ENCODE results near the gene KAZN.

Gene KAZN

DNA sequence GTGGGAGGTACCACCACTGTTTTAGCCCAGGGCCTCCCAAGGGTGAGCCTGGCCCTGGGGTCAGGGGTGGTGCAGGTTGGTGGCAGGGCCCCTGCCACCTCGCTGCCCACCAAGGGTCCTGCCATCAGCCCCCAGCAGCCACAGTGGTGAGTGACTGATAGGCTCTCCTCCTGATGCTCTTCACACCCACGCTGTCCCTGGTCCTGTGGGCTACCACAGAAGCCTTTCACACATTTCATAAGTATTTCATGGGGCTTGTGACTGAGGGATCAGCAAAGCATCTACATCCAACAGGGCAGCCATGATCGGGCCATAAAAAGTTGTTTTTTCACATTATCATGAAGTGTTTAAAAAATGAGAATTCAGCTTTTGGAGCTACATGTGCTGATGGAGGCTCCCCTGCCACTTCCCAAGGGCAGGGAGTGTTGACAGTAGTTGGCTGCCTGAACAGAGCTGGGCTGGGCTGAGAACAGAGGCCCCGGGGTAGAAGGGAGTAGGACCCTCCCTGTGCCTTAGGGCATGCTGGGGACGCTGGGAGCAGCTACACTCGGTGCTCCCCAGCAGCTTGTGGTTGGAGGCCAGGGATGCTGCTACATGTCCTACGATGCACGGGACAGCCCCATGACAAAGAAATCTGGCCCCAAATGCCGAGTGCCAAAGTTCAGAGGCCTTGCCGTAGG, 482.0 kb downstream of the KAZN start:
- DNase-seq = no peak

DNA sequence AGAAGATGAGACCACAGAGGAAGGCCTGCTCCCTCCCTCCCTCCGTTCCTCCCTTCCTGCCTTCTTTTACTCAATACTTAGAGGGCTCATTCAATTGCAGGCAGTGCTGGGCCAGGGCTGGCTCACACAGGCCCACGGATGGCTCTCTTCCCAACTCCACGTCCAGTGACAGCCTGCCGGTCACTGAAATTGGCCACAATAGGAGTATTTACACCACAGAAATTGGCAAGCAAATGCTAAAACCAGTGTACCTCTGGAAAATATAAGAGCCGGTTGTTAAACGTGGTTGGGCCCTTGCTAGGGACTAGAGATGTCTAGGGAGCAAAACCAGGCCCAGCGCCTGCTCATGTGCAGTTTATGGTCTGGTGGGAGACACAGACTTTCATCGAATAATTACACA, 482.6 kb downstream of the KAZN start:
- DNase-seq = no peak

DNA sequence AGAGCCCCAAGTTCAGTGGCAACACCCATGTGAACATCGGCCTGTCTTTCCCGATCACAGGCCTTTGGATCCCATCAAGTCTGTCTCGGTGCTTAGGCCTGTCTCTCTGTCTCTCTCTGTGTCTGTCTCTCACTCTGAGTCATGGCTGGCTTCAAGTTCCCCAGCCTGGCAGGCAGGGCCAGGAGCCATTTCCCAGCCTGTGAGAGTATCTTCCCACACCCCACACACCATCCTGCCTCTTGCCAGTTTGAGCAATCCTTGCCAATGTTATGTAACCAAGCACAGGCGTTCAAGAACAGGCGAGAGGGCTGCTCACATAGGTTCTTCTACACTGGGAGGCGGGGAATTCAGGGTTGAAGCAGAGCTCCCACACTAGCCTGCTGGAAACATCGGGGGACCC, 485.1 kb downstream of the KAZN start:
- no peak for DNase-seq

DNA sequence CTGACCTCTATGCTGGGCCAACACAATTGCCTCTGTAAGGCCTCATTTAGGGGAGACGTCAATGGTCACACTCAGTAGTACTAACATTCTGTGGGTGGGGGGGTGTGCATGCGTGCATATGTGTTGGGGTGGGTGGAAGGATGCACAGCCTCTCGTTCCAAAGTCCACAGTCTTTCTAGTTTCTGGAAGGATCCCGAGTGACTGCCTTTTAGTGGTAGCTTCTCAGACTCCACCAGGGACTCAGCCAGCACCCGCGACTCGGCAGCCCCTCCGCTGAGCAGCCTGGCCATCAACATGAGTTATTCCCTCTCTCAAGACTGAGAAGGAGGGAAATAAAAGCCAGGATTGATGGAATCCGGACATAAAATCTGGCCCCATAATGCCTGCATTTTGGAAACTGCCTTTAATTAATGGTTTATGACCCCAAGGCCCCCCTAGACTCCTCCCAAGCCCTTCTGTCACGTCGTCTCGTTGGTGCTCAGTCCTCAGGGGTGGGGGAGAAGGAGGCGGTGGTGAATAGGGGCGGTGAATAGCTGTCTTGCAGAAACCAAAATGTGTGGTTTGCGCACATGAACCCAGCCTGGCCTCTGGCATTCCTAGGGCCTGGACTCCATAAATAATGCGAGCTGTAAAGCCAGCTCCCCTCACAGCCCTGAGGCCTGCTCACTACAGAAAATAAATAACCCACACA, 489.9 kb downstream of the KAZN start:
- DNase-seq = no peak

DNA sequence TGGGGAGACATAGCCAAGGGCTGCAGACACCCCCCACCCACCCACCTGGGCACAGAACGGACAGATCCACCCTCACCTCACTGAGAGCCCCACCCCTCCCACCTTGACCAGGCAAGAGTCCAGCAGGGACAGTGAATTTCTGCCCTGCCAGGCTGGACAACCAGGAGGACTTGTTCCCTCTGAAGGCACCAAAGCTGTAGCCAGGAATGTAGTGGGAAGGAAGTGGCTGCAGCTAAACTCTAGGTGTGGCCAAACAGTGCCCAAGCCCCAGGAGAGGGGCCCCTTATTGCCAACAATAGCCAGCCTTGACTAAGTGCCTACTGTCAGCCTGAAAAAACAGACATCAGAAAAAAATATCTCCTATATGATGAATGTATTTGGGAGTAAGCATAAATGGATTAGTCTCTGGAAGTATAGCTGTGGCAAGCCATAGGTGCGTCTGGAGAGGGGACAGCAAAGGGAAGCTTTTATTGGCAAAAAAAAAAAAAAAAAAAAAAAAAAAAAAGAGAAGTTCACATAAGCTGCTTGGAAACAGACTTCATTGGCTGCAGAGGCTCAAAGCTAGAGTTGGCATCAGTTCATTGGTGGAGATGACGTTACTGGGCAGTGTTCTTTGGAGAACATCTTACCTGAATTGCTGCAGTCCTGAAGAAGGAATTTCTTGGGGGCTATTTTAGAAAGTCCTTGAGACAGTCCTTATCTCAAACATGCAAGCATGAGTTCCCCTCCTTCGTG, 490.9 kb downstream of the KAZN start:
- no peak for DNase-seq

DNA sequence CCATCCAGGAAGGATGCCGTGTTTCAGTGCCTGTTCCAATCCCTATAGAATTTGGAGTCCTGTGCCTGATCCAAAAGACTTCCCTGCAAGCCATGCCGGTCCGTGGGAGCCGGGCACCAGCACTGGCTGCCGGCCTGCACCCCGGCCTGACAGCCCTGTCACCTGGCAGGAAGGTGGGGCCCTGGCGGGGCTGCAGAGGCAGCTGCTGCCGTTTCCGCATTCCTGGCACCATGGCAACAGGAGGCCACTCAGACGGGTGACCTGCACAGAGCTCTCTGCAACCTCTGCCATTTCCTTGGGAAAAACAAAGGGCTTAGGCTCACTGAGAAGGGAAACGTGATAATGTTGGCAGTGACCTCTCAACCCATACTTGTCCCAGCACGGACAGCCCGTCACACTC, 491.9 kb downstream of the KAZN start:
- DNase-seq = no peak

DNA sequence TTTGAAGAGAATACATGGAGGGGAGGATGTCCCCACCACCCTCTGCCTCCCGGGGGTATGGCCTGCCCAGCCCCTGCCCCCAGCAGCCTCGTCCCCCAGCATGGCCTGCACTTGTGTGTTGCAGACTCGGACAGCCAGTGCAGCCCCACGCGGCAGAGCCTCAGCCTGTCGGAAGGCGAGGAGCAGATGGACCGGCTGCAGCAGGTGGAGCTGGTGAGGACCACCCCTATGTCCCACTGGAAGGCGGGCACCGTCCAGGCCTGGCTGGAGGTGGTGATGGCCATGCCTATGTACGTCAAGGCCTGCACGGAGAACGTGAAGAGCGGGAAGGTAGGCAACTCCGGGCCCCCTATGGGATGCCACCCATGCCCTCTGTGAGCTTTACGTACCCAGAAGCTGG, 495.6 kb downstream of the KAZN start:
- no peak for DNase-seq

DNA sequence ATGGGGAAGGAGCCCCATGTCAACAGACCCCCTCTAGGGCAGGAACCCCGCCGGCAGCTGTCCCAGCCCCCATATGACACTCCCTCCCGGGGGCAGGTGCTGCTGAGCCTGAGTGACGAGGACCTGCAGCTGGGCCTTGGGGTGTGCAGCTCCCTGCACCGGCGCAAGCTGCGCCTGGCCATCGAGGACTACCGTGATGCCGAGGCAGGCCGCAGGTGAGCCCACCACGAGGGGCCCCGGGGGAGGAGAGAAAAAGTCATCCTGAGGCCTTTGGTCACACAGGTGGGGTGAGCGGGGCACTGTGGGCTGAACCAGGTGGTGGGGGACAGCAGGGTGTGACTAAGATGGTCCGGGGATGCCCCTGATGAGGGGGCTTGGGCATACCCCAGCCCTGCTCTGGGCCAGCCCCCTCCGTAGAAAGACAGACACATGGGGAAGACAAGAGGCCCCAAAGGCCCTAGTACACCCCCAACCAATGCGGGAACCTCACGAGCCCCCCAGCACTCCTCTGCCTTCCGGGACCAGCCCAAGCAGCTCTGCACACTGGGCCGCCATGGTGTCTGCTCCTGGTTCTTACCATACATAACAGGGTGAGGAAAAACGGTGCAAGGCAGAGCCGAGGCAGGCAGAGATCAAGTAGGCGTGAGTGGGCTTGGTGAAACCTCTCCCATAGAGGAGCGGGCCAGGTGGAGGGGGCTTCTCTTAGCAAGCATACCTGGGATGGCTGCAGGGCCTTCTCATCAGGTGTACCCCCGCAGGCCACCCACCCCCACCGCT, 496.4 kb downstream of the KAZN start:
- DNase-seq = no peak

DNA sequence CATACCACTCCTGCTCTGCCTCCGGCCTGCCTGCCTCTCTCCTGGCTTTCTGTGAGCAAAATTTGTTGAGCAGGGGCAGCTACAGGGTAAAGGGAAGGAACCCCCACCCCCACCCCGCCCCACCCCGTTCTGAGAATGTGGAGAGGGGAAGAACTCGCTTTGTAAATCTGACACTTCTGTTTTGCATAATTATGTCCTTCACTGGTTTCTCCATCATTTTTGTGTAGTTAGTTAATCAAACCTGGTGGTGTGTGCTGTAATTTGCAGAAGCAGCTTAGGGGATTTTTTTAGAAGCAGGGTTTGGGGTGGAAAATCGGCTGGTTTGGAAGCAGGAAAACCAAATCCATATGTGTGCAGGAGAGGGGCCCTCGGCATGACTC, 497.0 kb downstream of the KAZN start:
- DNase-seq = no peak

DNA sequence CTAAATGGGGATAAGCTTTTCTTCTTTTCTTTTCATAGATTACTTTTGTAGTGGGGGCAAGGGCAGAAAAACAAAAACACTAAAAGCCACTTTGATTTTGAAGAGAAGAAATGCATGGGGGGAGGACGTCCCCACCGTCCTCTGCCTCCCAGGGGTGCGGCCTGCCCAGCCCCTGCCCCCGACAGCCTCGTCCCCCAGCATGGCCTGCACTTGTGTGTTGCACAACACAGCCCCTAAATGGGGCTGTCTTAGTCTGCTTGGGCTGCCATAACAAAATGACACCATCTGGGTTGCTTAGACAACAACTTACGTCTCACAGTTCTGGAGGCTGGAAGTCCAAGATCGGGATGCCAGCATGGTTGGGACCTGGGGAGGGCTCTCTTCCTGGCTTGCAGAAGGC, 497.8 kb downstream of the KAZN start:
- no peak for DNase-seq

DNA sequence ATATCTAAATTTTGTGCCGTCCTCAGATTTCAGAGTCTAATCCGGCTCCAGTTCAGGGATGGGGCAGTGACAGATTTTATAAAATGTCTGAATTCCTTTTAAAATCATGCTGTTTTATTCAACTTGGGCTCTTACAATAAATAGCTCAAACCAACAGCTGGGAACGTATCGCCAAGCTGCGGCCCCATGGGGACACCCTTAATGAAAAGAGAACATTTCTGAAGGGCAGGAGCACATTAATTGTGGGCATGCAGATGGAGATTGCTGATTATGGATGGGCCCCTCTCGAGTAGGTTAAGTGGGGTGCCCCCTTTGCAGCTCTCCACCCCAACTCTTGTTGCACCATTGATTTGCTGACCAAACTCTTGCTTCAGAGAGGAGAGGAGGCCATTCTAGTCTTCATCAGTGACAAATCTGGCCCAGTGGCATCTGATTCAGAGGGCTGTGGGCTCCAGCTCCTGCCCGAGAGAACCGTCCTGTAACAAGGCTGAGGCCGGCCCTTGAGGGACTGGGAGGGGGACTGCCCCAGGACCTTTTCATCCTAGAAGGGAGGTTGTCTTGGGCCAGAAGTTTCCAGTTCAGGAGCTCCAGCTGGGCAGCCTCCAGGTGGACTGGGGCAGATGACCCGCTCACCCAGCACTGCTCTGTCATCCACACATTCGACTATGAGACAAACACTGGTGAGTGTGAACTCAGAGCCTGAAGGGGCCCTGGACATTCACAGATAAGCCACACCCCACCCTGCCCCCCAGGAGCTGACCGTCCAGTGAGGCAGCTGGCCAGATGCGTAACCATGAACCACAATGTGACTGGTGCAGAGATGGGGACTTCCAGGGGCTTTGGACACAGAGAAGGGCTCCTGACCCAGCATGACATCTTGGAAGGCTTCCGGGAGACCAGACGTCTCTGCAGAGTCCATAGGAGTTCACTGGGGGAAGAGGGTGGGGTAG, 500.0 kb downstream of the KAZN start:
- no peak for DNase-seq

DNA sequence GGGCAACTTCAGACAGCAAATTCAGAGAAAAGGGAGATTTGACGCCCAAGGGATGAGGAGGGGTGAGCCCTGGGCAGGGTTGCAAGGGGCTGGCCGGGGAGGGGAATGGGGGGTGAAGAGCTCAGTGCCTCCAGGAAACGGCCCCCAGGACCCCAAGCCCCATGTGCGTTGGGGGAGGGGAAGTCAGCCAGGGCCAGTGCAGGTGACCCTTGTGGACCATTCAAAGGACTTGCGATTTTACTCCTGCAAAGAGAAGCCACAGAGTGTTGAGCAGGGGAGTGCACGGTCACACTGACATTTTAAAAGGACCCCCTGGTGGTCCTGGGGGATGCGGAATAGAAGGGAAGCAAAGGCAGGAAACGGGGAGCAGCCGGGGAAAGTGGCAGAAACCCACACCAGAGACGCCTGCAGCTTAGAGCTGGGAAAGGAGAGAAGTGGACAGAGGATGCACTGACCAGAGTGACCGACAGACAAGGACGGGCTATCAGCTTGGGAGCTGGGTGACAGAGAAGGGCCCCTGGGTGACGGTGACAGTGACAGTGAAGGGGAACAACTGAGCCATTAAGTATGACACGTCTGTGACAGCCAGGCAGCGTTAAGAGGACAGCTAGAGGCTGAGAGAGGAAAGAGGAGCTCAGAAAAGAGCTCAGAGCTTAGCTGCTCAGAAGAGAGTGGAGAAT, 501.1 kb downstream of the KAZN start:
- DNase-seq = no peak

DNA sequence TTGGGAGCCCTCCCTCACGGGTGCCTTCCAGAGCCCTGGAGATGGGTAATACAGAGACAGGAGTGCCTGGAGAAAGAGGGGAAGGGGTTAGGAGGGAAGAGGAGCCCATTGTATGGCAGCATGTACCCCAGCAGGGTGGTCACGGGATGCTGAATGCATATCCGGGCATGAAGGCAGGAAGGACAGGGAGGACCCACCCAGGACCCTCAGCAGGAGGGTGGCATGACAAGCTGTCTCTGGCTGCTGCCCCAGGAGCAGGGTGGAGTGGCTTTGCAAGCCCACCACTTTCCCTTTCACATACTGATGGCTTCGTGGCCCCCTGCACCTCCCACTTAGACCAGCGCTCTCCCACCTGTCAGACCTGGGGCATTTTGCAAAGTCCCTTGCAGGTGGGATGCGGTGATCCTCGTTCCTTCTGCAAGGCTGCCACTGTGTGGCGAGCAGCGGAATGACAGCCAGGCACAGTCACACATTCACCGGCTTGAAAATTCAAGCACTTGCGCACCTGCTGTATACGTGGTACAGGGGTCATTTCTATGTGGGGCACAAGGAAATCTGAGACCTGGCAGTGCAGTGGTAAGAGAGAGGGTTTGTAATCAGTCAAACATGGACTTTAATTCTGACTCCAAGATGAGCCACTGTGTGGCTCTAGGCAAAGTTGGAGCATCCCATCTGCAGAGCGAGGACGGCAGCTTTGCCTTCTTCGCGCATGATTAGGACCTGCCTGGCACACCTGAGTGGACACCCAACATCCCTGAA, 501.8 kb downstream of the KAZN start:
- DNase-seq = peak; percentile 31

DNA sequence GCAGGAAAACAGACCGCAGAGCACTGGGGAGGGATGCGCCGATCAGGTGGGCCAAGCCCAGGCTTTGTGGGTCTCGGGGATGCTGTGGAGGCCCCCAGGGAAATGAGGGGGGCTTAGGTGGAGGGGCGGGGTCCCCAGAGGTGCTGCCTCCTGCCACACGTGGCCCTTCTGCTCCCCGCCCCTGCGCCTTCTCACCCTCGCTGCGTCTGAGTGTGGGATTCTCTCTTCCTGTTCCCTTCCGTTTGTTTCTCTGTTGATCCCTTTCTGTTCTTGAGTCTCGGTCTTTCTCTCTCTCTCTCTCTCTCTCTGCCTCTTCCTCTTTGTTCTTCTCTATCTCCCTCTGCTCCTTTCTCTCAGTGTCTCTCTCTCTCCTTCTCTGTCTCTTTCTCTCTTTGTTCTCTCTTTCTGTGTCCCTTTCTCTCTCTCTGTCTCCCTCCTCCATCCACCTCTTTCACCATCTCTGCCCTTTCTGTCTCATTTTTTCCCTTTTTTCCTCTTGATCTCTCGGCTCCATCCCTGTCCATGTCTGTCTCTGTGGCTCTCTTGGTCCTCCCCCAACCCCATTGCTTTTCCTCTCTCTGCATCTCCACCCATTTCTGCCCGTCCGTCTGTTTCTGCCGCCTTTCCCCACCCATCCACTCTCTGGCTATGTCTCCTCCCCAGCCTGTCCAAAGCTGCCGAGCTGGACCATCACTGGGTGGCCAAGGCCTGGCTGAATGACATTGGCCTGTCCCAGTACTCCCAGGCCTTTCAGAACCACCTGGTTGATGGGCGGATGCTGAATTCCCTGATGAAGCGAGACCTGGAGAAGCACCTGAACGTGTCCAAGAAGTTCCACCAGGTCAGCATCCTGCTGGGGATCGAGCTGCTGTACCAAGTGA, 502.6 kb downstream of the KAZN start:
- DNase-seq = no peak

DNA sequence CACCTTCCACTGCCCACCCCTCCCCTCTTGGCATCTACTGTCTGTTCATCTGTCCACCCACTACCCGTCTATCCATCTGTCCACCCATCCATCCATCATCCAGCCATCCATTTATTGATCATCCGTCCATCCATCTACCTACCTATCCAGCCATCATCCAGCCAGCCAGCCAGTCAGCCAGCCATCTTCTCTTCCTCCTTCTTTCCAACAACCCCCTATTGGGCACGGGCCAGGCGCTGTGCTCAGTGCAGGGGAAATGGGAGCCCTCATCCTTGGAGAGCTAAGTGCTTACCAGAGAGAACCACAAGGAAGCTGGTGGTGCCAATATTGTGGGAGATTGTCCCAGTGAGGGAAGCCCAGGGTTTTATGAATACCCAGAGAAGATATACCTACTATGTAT, 503.3 kb downstream of the KAZN start:
- DNase-seq = no peak

DNA sequence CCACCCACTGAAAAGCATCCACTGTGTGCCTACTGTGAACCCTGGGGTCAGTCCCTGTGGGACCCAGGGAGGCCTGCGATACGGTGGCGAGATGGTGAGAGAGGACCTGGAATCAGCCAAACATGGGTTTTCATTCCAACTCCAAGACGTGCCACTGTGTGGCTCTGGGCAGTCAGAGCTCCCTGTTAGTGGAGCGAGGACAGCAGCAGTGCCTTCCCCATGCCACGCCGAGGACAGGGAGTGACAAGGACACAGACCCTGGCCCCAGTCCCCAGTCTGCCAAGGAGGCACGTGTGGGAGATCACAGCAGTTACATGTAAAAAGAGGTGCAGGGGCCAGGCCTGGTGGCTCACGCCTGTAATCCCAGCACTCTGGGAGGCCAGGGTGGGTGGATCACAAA, 504.2 kb downstream of the KAZN start:
- no peak for DNase-seq

DNA sequence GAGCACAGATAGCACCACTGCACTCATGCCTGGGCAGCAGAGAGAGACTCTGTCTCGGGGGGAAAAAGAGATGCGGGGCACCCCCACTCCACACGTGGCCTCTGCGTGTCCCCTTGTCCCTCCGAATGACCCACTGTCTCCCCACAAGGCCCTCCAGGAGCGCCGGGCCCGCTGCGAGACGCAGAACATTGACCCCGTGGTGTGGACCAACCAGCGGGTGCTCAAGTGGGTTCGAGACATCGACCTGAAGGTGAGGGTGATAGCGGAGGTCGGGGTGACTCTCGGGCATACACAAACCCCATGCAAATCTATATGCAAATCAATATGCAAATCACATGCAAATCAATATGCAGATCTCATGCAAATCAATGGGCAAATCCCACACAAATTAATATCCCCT, 504.7 kb downstream of the KAZN start:
- no peak for DNase-seq

DNA sequence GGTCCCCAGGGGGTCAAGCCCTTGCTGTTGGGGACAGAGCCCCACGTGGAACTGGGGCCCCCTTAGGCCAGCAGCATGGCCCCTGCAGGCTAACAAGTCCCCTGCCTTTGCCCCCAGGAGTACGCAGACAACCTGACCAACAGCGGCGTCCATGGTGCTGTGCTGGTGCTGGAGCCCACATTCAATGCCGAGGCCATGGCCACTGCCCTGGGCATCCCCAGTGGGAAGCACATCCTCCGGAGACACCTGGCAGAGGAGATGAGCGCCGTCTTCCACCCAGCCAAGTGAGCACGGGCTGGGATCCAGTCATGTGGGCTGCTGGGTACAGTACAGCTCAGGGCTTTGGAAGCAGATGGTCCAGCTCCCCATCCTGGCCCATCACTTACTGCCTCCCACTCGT, 505.4 kb downstream of the KAZN start:
- no peak for DNase-seq

DNA sequence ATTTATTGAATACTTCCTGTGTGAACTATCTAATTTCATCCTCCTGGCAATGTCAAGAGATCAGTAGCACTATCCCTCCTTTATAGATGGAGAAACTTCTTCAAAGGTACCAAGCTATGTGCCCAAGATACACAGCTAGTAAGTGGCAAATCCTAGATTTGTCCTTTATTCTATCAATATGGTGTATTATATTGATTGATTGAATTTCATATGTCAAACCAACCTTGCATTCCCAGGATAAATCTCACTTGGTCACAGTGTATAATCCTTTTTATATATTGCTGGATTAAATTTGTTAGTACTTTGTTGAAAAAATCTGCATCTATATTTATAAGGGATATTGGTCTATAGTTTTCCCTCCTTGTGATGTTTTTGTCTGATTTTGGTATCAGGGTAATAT, 506.3 kb downstream of the KAZN start:
- DNase-seq = no peak

DNA sequence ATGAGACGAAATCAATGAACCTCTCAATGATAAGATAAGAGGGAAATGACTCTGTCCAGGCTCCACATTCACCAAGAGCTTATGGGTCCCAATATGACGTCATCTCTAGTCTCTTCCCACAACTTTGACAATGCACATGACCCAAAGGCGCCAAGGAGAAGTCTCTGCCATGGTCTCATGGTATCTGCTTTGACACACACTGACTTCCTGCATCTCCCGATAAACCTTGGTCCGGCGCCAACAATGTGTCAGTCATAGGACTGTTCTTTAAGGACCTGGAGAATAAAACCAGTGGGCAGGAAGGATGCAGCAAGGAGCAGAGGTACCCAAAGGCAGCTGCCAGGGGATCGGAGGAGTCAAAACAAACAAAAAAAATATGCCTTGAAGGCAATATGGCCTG, 508.1 kb downstream of the KAZN start:
- DNase-seq = no peak
